Heart left ventricle (tissue), 13 donors: ENCODE results near the gene HOXB3.

ENCODE experiments used
- POLR2A ChIP-seq, 2 donors: fragments of 450-650 bp; IDR thresholded peaks; one replicate each; pipeline ENCODE4 v1.6.1; 2017; ENCODE audit warnings: antibody characterized with exemption in 2 of 2, mild to moderate bottlenecking in 2 of 2, moderate library complexity in 2 of 2
- TF ChIP-seq, protein P1 (sequence below), 12 donors: fragments of 200-600 bp; sonication (generic) in 4 of 12; IDR thresholded peaks; one replicate each; pipeline versions ENCODE4 v1.5.0 to v1.8.0; 2018 to 2022; ENCODE audit warnings: antibody characterized with exemption in 12 of 12, mild to moderate bottlenecking in 5 of 12
- donor health status: ischemic (EF 13 %, LVEDD 7.1; RV severe dilation, severe dysfunction).
- donor health status: DM: no; HTN: yes; CAD: no.
- donor health status: DM: no; HTN: no; CAD: no.
- donor health status: ischemic (EF 25% LVEDD 6.9; RV normal size, moderate dysfunction).
- donor health status: ischemic (EF 25% LVEDD 5.7; RV mildly dilated, moderate dysfunction).
- donor health status: ischemic (EF 35%, LVEDD 5.7; RV mildly dilated, moderate dysfunction).
- donor health status: nonischemic (EF 11% LVEDD 7.7; RV severe dilation, severe dysfunction).
- donor health status: DM: yes; HTN: yes; CAD: no.
- donor health status: PGD.
- donor health status: ischemic (EF 29% LVEDD 5.4; RV normal size, mild dysfunction).
- donor health status: nonischemic (EF 23%, LVEDD 6.1; RV moderate dilation, normal function).

- TF ChIP-seq, protein P1, sequence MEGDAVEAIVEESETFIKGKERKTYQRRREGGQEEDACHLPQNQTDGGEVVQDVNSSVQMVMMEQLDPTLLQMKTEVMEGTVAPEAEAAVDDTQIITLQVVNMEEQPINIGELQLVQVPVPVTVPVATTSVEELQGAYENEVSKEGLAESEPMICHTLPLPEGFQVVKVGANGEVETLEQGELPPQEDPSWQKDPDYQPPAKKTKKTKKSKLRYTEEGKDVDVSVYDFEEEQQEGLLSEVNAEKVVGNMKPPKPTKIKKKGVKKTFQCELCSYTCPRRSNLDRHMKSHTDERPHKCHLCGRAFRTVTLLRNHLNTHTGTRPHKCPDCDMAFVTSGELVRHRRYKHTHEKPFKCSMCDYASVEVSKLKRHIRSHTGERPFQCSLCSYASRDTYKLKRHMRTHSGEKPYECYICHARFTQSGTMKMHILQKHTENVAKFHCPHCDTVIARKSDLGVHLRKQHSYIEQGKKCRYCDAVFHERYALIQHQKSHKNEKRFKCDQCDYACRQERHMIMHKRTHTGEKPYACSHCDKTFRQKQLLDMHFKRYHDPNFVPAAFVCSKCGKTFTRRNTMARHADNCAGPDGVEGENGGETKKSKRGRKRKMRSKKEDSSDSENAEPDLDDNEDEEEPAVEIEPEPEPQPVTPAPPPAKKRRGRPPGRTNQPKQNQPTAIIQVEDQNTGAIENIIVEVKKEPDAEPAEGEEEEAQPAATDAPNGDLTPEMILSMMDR (IDR thresholded peaks at IDR 0.05), result no peak
- no peak for TF ChIP-seq POLR2A (IDR thresholded peaks at IDR 0.05)
Observed at GRCh38 chr17:48599354-48599753, 9.3 kb upstream of the HOXB3 start.
